ENCODE results near the gene PSMG3. TPM values are rescaled to one million over a fixed set of nuclear protein-coding genes. Genes with fewer than 3 reads are reported as not detected.

The PSMG3 gene
- total RNA-seq, 1 donor from 2014 or later: 19.7 TPM

GRCh38 chr7:1588978-1589377, 19.1 kb upstream of the PSMG3 start:
- ATAC-seq: no peak
- peaks cover 35% of the 10 kb centered on the region for H3K27me3 ChIP-seq (ENCODE audit: low read depth)
- TF ChIP-seq CTCF (IDR thresholded peaks at IDR 0.05): no peak

GRCh38 chr7:1587738-1588137, 17.9 kb upstream of the PSMG3 start:
- TF ChIP-seq CTCF (IDR thresholded peaks at IDR 0.05): no peak
- H3K27me3 ChIP-seq (ENCODE audit: low read depth): peaks cover 25% of the 10 kb centered on the region
- H3K36me3 ChIP-seq: no peaks in the 10 kb centered on the region
- H3K4me3 ChIP-seq: no peak overlapping the region
- no peak for DNase-seq
- no peak for ATAC-seq
- intact Hi-C loops (cut with DNase I): no loop called here
- no peak overlapping the region for H3K27ac ChIP-seq
- no peaks in the 10 kb centered on the region for H3K4me1 ChIP-seq
- H3K9me3 ChIP-seq: peaks cover 7% of the 10 kb centered on the region

More at GRCh38 chr7:1588978-1589377, 19.1 kb upstream of the PSMG3 start:
- DNase-seq: no peak
- H3K4me3 ChIP-seq: no peak overlapping the region
- H3K27ac ChIP-seq: no peak overlapping the region
- no peaks in the 10 kb centered on the region for H3K4me1 ChIP-seq
- no peaks in the 10 kb centered on the region for H3K36me3 ChIP-seq
- intact Hi-C loops (cut with DNase I): no loop called here
- peaks cover 7% of the 10 kb centered on the region for H3K9me3 ChIP-seq

GRCh38 chr7:1586827-1587705, 17.2 kb upstream of the PSMG3 start:
- ATAC-seq: no peak
- TF ChIP-seq CTCF (IDR thresholded peaks at IDR 0.05): no peak
- intact Hi-C loops (cut with DNase I): no loop called here
- Histone ChIP-seq H3K4me1 (no peaks in the 10 kb centered on the region), H3K9me3 (peaks cover 7% of the 10 kb centered on the region), H3K36me3 (no peaks in the 10 kb centered on the region), H3K27me3 (ENCODE audit: low read depth) (peaks cover 18% of the 10 kb centered on the region), H3K4me3 (no peak overlapping the region), H3K27ac (no peak overlapping the region)
- DNase-seq: no peak

DNA sequence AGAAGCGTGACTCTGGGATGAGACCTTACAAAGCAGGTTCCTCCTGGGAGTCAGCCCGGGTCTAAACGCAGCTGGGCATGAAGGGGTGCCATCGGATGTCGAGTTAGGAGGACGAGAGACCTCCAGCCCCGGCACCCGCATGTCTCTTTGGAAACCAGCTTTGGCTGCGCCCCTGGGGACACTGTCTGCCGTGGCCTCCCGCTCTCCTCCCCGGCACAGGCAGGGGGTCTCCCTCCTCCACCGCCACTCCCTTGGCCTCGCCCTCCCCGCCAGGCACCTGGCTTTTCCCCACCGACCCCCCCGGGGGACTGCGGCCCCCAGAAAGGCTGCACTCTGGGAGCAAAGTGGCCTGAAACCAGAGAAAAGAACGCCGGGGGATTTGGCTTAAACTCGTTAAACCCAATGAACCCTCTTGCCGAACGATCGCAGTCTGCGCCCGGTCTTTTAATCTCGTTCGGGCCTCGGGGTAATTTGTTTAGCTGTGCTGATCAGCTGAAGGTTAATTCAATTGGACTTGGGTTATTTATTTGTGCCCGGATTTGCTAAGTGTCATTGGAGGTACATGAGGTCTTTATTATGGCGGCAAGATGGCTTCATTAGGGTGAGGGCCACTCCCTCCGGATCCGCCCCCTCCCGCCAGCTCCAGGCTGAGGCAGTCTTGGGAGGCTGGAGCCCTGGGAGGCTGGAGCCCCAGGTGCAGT, 16.4 kb upstream of the PSMG3 start:
- H3K9me3 ChIP-seq: peaks cover 7% of the 10 kb centered on the region
- no peaks in the 10 kb centered on the region for H3K36me3 ChIP-seq
- DNase-seq (no peak), ATAC-seq (no peak)
- intact Hi-C loops (cut with DNase I): no loop called here
- peaks cover 10% of the 10 kb centered on the region for H3K27me3 ChIP-seq (ENCODE audit: low read depth)
- no peak for TF ChIP-seq CTCF (IDR thresholded peaks at IDR 0.05)
- H3K4me1 ChIP-seq: no peaks in the 10 kb centered on the region
- H3K27ac ChIP-seq: no peak overlapping the region
- no peak overlapping the region for H3K4me3 ChIP-seq

DNA sequence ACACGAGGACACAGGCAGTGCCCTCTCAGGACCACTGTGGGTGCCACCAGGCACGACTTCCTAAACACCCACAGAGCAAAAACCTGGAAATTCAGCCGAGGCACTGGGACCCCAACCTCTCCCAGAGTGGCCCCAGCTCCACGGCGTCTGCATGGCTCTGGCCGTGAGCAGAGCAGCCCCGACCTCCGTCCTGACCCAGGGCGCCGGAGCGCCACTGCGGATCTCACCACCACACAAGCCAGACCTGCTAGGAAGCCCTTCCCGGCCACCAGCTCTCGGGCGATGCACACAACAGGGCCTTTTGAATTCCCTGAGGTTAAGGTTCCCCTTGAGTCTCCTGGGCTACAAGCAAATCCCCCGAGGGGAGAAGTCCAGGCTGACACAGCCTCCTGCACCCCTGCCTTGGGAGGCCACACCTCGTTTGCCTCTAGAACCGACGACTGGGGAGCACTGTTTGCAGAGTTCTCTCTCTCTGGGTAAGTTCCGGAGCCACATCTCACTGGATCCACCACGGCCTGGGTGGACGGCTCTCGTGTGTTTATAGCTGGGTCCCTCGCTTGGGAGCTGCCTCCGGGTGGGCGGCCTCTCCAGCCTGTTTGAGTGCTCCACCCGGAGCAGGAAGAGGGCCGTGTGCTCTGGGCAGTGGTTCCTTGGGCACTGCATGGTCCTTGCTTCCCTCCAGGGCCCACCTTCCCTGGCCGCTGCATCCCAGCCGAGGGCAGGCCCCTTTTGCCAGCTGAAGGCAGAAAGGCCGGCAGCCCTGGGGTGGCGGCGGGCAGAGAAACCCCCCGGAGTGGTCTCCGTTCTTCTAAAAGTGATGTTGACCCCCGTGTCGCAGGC, 15.5 kb upstream of the PSMG3 start:
- intact Hi-C loops (cut with DNase I): no loop called here
- Histone ChIP-seq H3K27ac (no peak overlapping the region), H3K4me3 (no peak overlapping the region), H3K27me3 (ENCODE audit: low read depth) (peaks cover 7% of the 10 kb centered on the region), H3K4me1 (no peaks in the 10 kb centered on the region), H3K9me3 (peaks cover 7% of the 10 kb centered on the region), H3K36me3 (no peaks in the 10 kb centered on the region)
- ATAC-seq (no peak), DNase-seq (no peak)
- TF ChIP-seq CTCF (IDR thresholded peaks at IDR 0.05): no peak

All from lower lobe of right lung (tissue), 2 donors.